Measurements from ENCODE around the gene PTGES.
"Not testable (repeated sequence)": the region's sequence is repeated elsewhere in the genome, so short reads cannot be mapped to it uniquely, and the experiment has no call there.

Gene PTGES

GRCh38 chr9:129769669-129770068 lies 16.8 kb upstream of the PTGES start:
- no peak for DNase-seq

GRCh38 chr9:129768486-129768885 lies 15.6 kb upstream of the PTGES start:
- DNase-seq = no peak

- DNase-seq = no peak
Observed at GRCh38 chr9:129765764-129766317, 13.0 kb upstream of the PTGES start.

- DNase-seq = no peak
Observed at GRCh38 chr9:129762985-129763926, 10.4 kb upstream of the PTGES start.

GRCh38 chr9:129762370-129762984 lies 9.6 kb upstream of the PTGES start:
- DNase-seq = not testable (repeated sequence)

GRCh38 chr9:129761901-129762369 lies 9.1 kb upstream of the PTGES start:
- no peak for DNase-seq

- no peak for DNase-seq
Observed at GRCh38 chr9:129761293-129761900, 8.6 kb upstream of the PTGES start.

- DNase-seq = not testable (repeated sequence)
Observed at GRCh38 chr9:129760784-129761183, 7.9 kb upstream of the PTGES start.

- no peak for DNase-seq
Observed at GRCh38 chr9:129759804-129760502, 7.1 kb upstream of the PTGES start.

- no peak for DNase-seq
Observed at GRCh38 chr9:129759319-129759718, 6.5 kb upstream of the PTGES start.

- no peak for DNase-seq
Observed at GRCh38 chr9:129757045-129757444, 4.2 kb upstream of the PTGES start.

- no peak for DNase-seq
Observed at GRCh38 chr9:129756191-129756590, 3.3 kb upstream of the PTGES start.

GRCh38 chr9:129755151-129755550 lies 2.3 kb upstream of the PTGES start:
- no peak for DNase-seq

GRCh38 chr9:129751841-129752801 lies 721 bp downstream of the PTGES start:
- DNase-seq = peak; percentile 46

GRCh38 chr9:129750013-129750638 lies 2.7 kb downstream of the PTGES start:
- no peak for DNase-seq

GRCh38 chr9:129749575-129749974 lies 3.3 kb downstream of the PTGES start:
- no peak for DNase-seq

GRCh38 chr9:129749052-129749451 lies 3.8 kb downstream of the PTGES start:
- not testable (repeated sequence) for DNase-seq

GRCh38 chr9:129748249-129748648 lies 4.6 kb downstream of the PTGES start:
- no peak for DNase-seq

- no peak for DNase-seq
Observed at GRCh38 chr9:129746092-129746777, 6.6 kb downstream of the PTGES start.

- DNase-seq = no peak
Observed at GRCh38 chr9:129745200-129745599, 7.6 kb downstream of the PTGES start.
